IMR-90 (cell line): Measurements from ENCODE around the gene EAF2. TPM values are rescaled to one million over a fixed set of nuclear protein-coding genes. Genes with fewer than 3 reads are reported as not detected.

Experiments
- ATAC-seq: fragments of 200-7000 bp; cut with Tn5 transposase; 2 replicates; pipeline ENCODE4 v1.9.1; 2020; ENCODE audit warnings: low read depth, mild to moderate bottlenecking, moderate library complexity
- BruUV-seq: library from RNA; stranded (reverse); fragments of 400-500 nt; replicated peaks from 2 replicates; lab custom pipeline; 2021; lab: Mats Ljungman, UMichigan
- CTCF ChIA-PET: fragments of 300-600 bp; formaldehyde crosslinking; extraction: SDS; loops from one replicate; lab custom pipeline; 2021; ENCODE audit warnings: antibody characterized with exemption; lab: Yijun Ruan, JAX
- POLR2A ChIA-PET: fragments of 300-600 bp; sonication (Branson Sonifier 250); formaldehyde crosslinking; loops from one replicate; lab custom pipeline; 2022; ENCODE audit warnings: antibody characterized with exemption; ENCODE audit not compliant: unreplicated experiment; lab: Charles Lee
- DNase-seq: peaks from one replicate; pipeline ENCODE4 v3.0.0; 2013
- H2AFZ ChIP-seq: replicated peaks from 2 replicates; pipeline ENCODE3; 2013; ENCODE audit warnings: low read length, mild to moderate bottlenecking; ENCODE audit not compliant: poor library complexity
- H2AK5ac ChIP-seq: 2 replicates; pipeline ENCODE4 v1.6.1; 2013; ENCODE audit warnings: low read depth, low read length, inconsistent platforms
- H2AK9ac ChIP-seq: replicated peaks from 2 replicates; pipeline ENCODE3; 2013; ENCODE audit warnings: mild to moderate bottlenecking, low read depth, low read length, moderate library complexity; ENCODE audit not compliant: poor library complexity
- H2BK120ac ChIP-seq: 2 replicates; pipeline ENCODE4 v1.6.1; 2013; ENCODE audit warnings: low read depth, low read length, inconsistent platforms
- H2BK15ac ChIP-seq: 3 replicates; pipeline ENCODE4 v1.6.1; 2013; ENCODE audit warnings: low read depth, low read length, inconsistent platforms
- H2BK20ac ChIP-seq: 2 replicates; pipeline ENCODE4 v1.6.1; 2013; ENCODE audit warnings: low read depth, mild to moderate bottlenecking, inconsistent platforms, low read length, moderate library complexity
- H2BK5ac ChIP-seq: 2 replicates; pipeline ENCODE4 v1.6.1; 2013; ENCODE audit warnings: mild to moderate bottlenecking, low read depth, low read length, inconsistent platforms; ENCODE audit not compliant: poor library complexity, severe bottlenecking
- H3K14ac ChIP-seq: replicated peaks from 2 replicates; pipeline ENCODE4 v1.6.1; 2013; ENCODE audit warnings: low read depth, low read length, inconsistent platforms
- H3K18ac ChIP-seq: 2 replicates; pipeline ENCODE4 v1.6.1; 2013; ENCODE audit warnings: low read depth, low read length, control low read depth
- H3K23ac ChIP-seq: 2 replicates; pipeline ENCODE4 v1.6.1; 2013; ENCODE audit warnings: low read depth, low read length, inconsistent platforms
- H3K27ac ChIP-seq: 2 replicates; pipeline ENCODE4 v1.5.1; 2013; ENCODE audit warnings: mild to moderate bottlenecking, control low read depth, low read length; ENCODE audit not compliant: insufficient read depth
- H3K27me3 ChIP-seq: 2 replicates; pipeline ENCODE4 v1.6.1; 2013; ENCODE audit warnings: low read length; ENCODE audit not compliant: control insufficient read depth, insufficient read depth
- H3K36me3 ChIP-seq: 2 replicates; pipeline ENCODE4 v1.6.1; 2013; ENCODE audit warnings: low read length, mixed read lengths; ENCODE audit not compliant: control insufficient read depth, insufficient read depth
- H3K4ac ChIP-seq: 2 replicates; pipeline ENCODE4 v1.6.1; 2013; ENCODE audit warnings: low read depth, low read length, inconsistent platforms
- H3K4me1 ChIP-seq: 2 replicates; pipeline ENCODE4 v1.6.1; 2013; ENCODE audit warnings: low read length, mixed read lengths; ENCODE audit not compliant: control insufficient read depth, insufficient read depth
- H3K4me2 ChIP-seq: 2 replicates; pipeline ENCODE4 v1.6.1; 2013; ENCODE audit warnings: low read depth, mild to moderate bottlenecking, control low read depth, low read length, moderate library complexity
- H3K4me3 ChIP-seq: 2 replicates; pipeline ENCODE4 v1.5.1; 2013; ENCODE audit warnings: low read depth, mild to moderate bottlenecking, control low read depth, low read length, moderate library complexity; ENCODE audit not compliant: insufficient read depth
- H3K56ac ChIP-seq: 2 replicates; pipeline ENCODE4 v1.6.1; 2013; ENCODE audit warnings: low read length, inconsistent platforms; ENCODE audit not compliant: insufficient read depth; ENCODE audit errors: extremely low read depth
- H3K79me1 ChIP-seq, 2 experiments: 2 replicates each; pipeline ENCODE4 v1.6.1; 2013; ENCODE audit warnings: low read length in 2 of 2, inconsistent platforms in 1 of 2, low read depth in 1 of 2
- H3K9ac ChIP-seq: 2 replicates; pipeline ENCODE4 v1.6.1; 2013; ENCODE audit warnings: low read depth, low read length, control low read depth
- H3K9me1 ChIP-seq: 2 replicates; pipeline ENCODE4 v1.6.1; 2013; ENCODE audit warnings: low read length, inconsistent platforms; ENCODE audit not compliant: insufficient read depth
- H3K9me3 ChIP-seq: 2 replicates; pipeline ENCODE4 v1.6.1; 2013; ENCODE audit warnings: low read length; ENCODE audit not compliant: control insufficient read depth, insufficient read depth
- H4K20me1 ChIP-seq: 2 replicates; pipeline ENCODE4 v1.6.1; 2013; ENCODE audit warnings: low read length, inconsistent platforms; ENCODE audit not compliant: insufficient read depth
- H4K5ac ChIP-seq: 2 replicates; pipeline ENCODE4 v1.6.1; 2013; ENCODE audit warnings: mild to moderate bottlenecking, low read depth, low read length, control low read depth
- H4K8ac ChIP-seq, 2 experiments: 2 replicates each; pipeline ENCODE4 v1.6.1; 2013; ENCODE audit warnings: low read depth in 2 of 2, low read length in 2 of 2, control low read depth in 1 of 2, inconsistent platforms in 1 of 2
- H4K91ac ChIP-seq: 2 replicates; pipeline ENCODE4 v1.6.1; 2013; ENCODE audit warnings: low read depth, low read length, inconsistent platforms; ENCODE audit not compliant: insufficient read depth
- BHLHE40 ChIP-seq: fragments of 150-350 bp; IDR thresholded peaks from 2 replicates; pipeline ENCODE4 v1.6.1; 2016; ENCODE audit warnings: mild to moderate bottlenecking, low read depth, low read length
- FOS ChIP-seq: fragments of 150-350 bp; IDR thresholded peaks from 2 replicates; pipeline ENCODE4 v1.6.1; 2016; ENCODE audit warnings: low read depth, low read length
- MAZ ChIP-seq: IDR thresholded peaks from 2 replicates; pipeline ENCODE4 v1.6.1; 2012; ENCODE audit warnings: low read depth, mild to moderate bottlenecking, low read length, improper control_type of control experiment, moderate library complexity, borderline replicate concordance
- RCOR1 ChIP-seq: IDR thresholded peaks from 2 replicates; pipeline ENCODE4 v1.6.1; 2012; ENCODE audit warnings: mild to moderate bottlenecking, low read length, improper control_type of control experiment; ENCODE audit not compliant: insufficient replicate concordance
- RFX5 ChIP-seq: IDR thresholded peaks from 2 replicates; pipeline ENCODE4 v1.8.0; 2012; ENCODE audit warnings: low read depth, mild to moderate bottlenecking, low read length, moderate library complexity
- WGBS, 2 experiments: methylation state at CpG; one replicate each; pipeline versions ENCODE4 v1.1.5 to v1.1.7; 2013; ENCODE audit warnings: missing lambda C conversion rate in 2 of 2; ENCODE audit not compliant: insufficient read length in 1 of 2; ENCODE audit errors: extremely low coverage in 2 of 2; 5-methylcytosine and 5-hydroxymethylcytosine counted together
- dilution Hi-C: fragments of 300-500 bp; cut with HindIII; formaldehyde crosslinking; loops from one replicate; pipeline ENCODE4 v1.14.3; 2018; ENCODE audit warnings: low sequenced_read_pairs; ENCODE audit not compliant: unreplicated experiment
- in situ Hi-C: fragments of 300-500 bp; cut with MboI; formaldehyde crosslinking; loops from 3 replicates; pipeline ENCODE4 v1.14.3; 2019; ENCODE audit warnings: low sequenced_read_pairs, inconsistent platforms, mixed read lengths
- intact Hi-C: fragments of 100-400 bp; cut with micrococcal nuclease; formaldehyde crosslinking; loops from 2 replicates; pipeline ENCODE4 v1.10.0; 2022
- polyA plus RNA-seq, 3 experiments: library from polyadenylated mRNA; depleted of rRNA; stranded (reverse); fragments of >200 nt; gene quantifications; 2 replicates each; pipeline ENCODE4 v1.2.3, GENCODE V29; 2012; ENCODE audit warnings: low replicate concordance in 1 of 3
- total RNA-seq: library from RNA; depleted of rRNA; stranded (reverse); fragments of >200 nt; gene quantifications from 2 replicates; pipeline ENCODE4 v1.2.3, GENCODE V29; 2012
- TF ChIP-seq, protein P1 (sequence below): conservative IDR thresholded peaks from 2 replicates; pipeline ENCODE4 v1.5.1; 2012; ENCODE audit warnings: mild to moderate bottlenecking, low read depth, low read length, improper control_type of control experiment
- TF ChIP-seq, protein P2 (sequence below): fragments of 150-350 bp; IDR thresholded peaks from 2 replicates; pipeline ENCODE4 v1.6.1; 2016; ENCODE audit warnings: low read depth, mild to moderate bottlenecking, low read length, moderate library complexity, borderline replicate concordance
- TF ChIP-seq, protein P3 (sequence below): fragments of 150-350 bp; IDR thresholded peaks from 2 replicates; pipeline ENCODE4 v1.6.1; 2017; ENCODE audit warnings: mild to moderate bottlenecking, antibody characterized with exemption, low read length, low read depth

Gene EAF2
- total and polyA plus RNA-seq, 2 of the 4 experiments (the other 2 are of a cell fraction) = 2.2 to 2.3 TPM

DNA sequence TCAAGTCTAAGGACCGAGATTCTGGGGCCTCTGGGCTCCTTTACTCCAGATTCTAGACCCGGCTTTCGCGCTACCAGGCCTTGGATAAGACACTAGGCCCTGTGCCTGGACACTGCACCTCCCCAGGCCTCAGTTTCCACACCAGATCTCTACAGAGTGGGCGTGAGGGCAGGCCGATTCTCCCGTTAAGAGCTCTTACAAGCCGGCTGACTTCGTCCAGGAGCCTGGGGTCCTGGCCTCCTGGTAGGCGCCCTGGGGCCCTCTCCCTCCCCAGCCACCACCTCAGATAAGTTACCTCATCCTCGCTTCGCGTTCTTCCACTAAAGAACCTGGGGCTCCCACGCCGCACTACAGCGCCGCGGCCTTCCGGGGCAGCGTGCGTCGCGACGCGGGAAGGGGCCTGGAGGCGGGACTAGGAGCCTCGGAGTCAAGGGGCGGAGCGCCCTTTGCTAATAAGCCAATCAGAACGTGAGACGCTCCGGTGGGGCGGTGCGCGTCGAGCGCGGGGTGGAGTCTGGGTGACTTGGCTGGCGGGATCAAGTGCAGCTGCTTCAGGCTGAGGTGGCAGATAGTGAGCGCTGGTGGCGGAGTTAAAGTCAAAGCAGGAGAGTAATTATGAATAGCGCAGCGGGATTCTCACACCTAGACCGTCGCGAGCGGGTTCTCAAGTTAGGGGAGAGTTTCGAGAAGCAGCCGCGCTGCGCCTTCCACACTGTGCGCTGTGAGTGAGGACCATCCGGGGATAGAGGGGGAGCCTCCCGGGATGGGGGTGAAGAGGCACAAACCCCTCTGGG, at the start of gene EAF2, which contains the start of gene IQCB1 (continued):
- TF ChIP-seq RFX5 = no peak
- TF ChIP-seq, protein P1, sequence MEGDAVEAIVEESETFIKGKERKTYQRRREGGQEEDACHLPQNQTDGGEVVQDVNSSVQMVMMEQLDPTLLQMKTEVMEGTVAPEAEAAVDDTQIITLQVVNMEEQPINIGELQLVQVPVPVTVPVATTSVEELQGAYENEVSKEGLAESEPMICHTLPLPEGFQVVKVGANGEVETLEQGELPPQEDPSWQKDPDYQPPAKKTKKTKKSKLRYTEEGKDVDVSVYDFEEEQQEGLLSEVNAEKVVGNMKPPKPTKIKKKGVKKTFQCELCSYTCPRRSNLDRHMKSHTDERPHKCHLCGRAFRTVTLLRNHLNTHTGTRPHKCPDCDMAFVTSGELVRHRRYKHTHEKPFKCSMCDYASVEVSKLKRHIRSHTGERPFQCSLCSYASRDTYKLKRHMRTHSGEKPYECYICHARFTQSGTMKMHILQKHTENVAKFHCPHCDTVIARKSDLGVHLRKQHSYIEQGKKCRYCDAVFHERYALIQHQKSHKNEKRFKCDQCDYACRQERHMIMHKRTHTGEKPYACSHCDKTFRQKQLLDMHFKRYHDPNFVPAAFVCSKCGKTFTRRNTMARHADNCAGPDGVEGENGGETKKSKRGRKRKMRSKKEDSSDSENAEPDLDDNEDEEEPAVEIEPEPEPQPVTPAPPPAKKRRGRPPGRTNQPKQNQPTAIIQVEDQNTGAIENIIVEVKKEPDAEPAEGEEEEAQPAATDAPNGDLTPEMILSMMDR = 0 out of 2 replicates have a peak, but pooled peaks have one; percentile 6

DNA sequence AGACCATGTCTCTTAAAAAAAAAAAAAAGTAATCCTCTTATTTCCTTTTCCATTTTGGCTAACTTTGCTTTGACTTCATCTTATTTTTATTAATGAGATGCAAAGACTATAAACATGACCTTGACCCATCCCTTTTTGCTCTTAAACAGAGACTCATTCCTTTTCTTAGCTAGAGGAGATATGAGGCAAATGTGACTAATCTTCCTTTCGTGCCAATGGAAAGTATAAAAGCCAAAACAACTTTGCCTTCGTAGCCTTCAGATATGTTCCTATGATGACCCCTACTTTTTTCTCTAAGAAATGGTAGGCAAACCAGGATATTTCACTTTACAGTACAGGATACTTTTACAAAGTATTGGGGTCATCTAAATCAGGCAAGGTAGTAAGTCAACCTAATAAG, 48.5 kb upstream of the EAF2 start:
- DNase-seq = peak; percentile 73
- no TSS peak for BruUV-seq
- no peak overlapping the region for H2AK5ac ChIP-seq
- no peak overlapping the region for H2BK15ac ChIP-seq
- H4K5ac ChIP-seq = no peak overlapping the region
- H4K20me1 ChIP-seq = no peaks in the 10 kb centered on the region
- H2AFZ ChIP-seq = no peak overlapping the region
- in situ Hi-C loops (no loop called here), dilution Hi-C loops (no loop called here), intact Hi-C loops (no loop called here)
- no peak overlapping the region for H2AK9ac ChIP-seq
- CTCF ChIA-PET = interaction anchor here (1.5 kb wide), 1 partner anchor 27 kb away, joined by 3 read pairs; no protein-coding TSS in a partner anchor
- H2BK20ac ChIP-seq = no peak overlapping the region
- H3K14ac ChIP-seq = no peak overlapping the region
- no peaks in the 10 kb centered on the region for H3K9me3 ChIP-seq
- peaks cover 2% of the 10 kb centered on the region; the same call in 1 of the 2 replicates for H3K36me3 ChIP-seq
- H3K79me1 ChIP-seq = no peaks in the 10 kb centered on the region
- H4K8ac ChIP-seq = no peak overlapping the region
- H3K18ac ChIP-seq = no peak overlapping the region
- no peaks in the 10 kb centered on the region for H3K27me3 ChIP-seq
- H3K56ac ChIP-seq = no peak overlapping the region
- no peak overlapping the region for H3K23ac ChIP-seq
- POLR2A ChIA-PET = no interaction called here
- no peak overlapping the region for H4K91ac ChIP-seq
- H2BK5ac ChIP-seq = no peak overlapping the region
- H3K4ac ChIP-seq = no peak overlapping the region
- no peak for TF ChIP-seq RCOR1
- TF ChIP-seq, protein P2, sequence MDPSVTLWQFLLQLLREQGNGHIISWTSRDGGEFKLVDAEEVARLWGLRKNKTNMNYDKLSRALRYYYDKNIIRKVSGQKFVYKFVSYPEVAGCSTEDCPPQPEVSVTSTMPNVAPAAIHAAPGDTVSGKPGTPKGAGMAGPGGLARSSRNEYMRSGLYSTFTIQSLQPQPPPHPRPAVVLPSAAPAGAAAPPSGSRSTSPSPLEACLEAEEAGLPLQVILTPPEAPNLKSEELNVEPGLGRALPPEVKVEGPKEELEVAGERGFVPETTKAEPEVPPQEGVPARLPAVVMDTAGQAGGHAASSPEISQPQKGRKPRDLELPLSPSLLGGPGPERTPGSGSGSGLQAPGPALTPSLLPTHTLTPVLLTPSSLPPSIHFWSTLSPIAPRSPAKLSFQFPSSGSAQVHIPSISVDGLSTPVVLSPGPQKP = no peak
- TF ChIP-seq, protein P3, sequence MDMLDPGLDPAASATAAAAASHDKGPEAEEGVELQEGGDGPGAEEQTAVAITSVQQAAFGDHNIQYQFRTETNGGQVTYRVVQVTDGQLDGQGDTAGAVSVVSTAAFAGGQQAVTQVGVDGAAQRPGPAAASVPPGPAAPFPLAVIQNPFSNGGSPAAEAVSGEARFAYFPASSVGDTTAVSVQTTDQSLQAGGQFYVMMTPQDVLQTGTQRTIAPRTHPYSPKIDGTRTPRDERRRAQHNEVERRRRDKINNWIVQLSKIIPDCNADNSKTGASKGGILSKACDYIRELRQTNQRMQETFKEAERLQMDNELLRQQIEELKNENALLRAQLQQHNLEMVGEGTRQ = no peak
- TF ChIP-seq, protein P1 = no peak
- no peak for TF ChIP-seq MAZ
- TF ChIP-seq FOS = no peak
- no peak for TF ChIP-seq BHLHE40
- peak; percentile 82 for ATAC-seq
- H3K4me2 ChIP-seq = no peak overlapping the region
- no peak overlapping the region for H3K4me3 ChIP-seq
- no peak overlapping the region for H2BK120ac ChIP-seq
- no peaks in the 10 kb centered on the region for H3K4me1 ChIP-seq
- no peak overlapping the region for H3K9ac ChIP-seq
- H3K27ac ChIP-seq = no peak overlapping the region
- WGBS, 2 experiments = no CpG with 5 or more reads among the region's 2 CpGs
- no peaks in the 10 kb centered on the region for H3K9me1 ChIP-seq
